H1 (cell line): Measurements from ENCODE around the gene GLO1. TPM values are rescaled to one million over a fixed set of nuclear protein-coding genes. Genes with fewer than 3 reads are reported as not detected.

Experiments used
- ATF3 ChIP-seq: IDR thresholded peaks from 2 replicates; pipeline ENCODE4 v1.6.1; 2011; ENCODE audit warnings: low read depth, mild to moderate bottlenecking, low read length; ENCODE audit not compliant: insufficient read depth
- JUND ChIP-seq: IDR thresholded peaks from 2 replicates; pipeline ENCODE4 v1.6.1; 2011; ENCODE audit warnings: mild to moderate bottlenecking, improper control_type of control experiment, low read length
- polyA plus RNA-seq, 7 experiments: library from polyadenylated mRNA; depleted of rRNA in 3 of 7; stranded (reverse) in 5 of 7; unstranded in 2 of 7; fragments of >200 nt in 5 of 7; fragments of 200-250 nt in 2 of 7; gene quantifications; 1 replicate in 5 of 7; 2 replicates in 1 of 7; 4 replicates in 1 of 7; pipeline versions ENCODE4 v1.2.1 to v1.2.3, GENCODE V29; 2011 to 2013; ENCODE audit warnings: missing spikeins in 2 of 7, mixed read lengths in 2 of 7
- total RNA-seq: library from RNA; stranded (reverse); fragmentation: NEBNext Ultra II Directional; extraction: Animal tissue kit (Norgen Biotek cat#: 25700); gene quantifications from 2 replicates; pipeline ENCODE4 v1.2.1, GENCODE V29; 2021

Gene GLO1
- total and polyA plus RNA-seq, 2 of the 8 experiments (the other 6 are each of a cell fraction or from before 2014, with no cell fraction given) = 104 to 170 TPM

DNA sequence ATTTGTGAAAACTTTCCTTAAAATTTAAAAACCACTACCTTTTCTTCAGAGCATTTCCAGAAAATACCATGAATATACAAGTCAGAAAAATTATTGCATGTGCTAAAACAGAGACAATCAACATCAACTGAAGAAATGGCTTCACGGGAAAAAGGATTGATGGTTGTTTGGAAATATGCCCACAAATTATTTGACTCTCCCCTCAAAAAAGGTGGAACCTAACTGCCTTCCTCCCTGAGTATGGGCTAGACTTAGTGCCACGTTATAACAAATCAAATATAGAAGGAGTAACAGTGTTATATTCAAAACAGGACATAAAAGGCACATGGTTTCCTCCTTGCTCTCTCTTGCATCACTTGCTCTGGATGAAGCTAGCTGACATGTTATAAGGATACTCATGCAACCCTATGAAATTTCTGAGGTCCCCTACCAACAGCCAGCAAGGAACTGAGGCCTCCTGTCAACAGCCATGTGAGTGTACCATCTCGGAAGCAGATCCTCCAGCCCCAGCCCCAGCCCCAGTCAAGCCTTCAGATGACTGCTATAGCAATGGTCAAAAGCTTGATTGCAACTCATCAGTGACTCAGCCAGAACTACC, 71.7 kb downstream of the GLO1 start (continued):
- TF ChIP-seq ATF3 (no peak), JUND (no peak)

Other genes with a start within 250 kb of the GLO1 start
- gene BTBD9, start 63.2 kb downstream of the GLO1 start, total RNA-seq = 4.1 and 5.3 TPM in 2 replicates
- 0.92 and 1.0 TPM in 2 replicates for gene BTBD9, start 63.2 kb downstream of the GLO1 start, polyA plus RNA-seq (2011; rRNA removed)
- gene DNAH8, start 12.2 kb upstream of the GLO1 start, total RNA-seq = not detected in 2 replicates
- under 0.01 TPM in 1 of 2 replicates, not detected in the other for gene DNAH8, start 12.2 kb upstream of the GLO1 start, polyA plus RNA-seq (2011; rRNA removed)